HuH-7 (cell line): ENCODE data around the gene ZFYVE28.

Experiments used
- DNase-seq: peaks from one replicate; pipeline ENCODE4 v3.0.0; 2011; ENCODE audit warnings: low spot score

ZFYVE28 gene

GRCh38 chr4:2259036-2259540, 159.4 kb downstream of the ZFYVE28 start:
- no peak for DNase-seq

- no peak for DNase-seq
Measured at GRCh38 chr4:2258091-2259035, 160.1 kb downstream of the ZFYVE28 start.

GRCh38 chr4:2257361-2258081, 160.9 kb downstream of the ZFYVE28 start:
- DNase-seq, result no peak

- DNase-seq, result no peak
Measured at GRCh38 chr4:2256781-2257191, 161.7 kb downstream of the ZFYVE28 start.

- DNase-seq, result no peak
Measured at GRCh38 chr4:2256156-2256731, 162.2 kb downstream of the ZFYVE28 start.

- DNase-seq, result no peak
Measured at GRCh38 chr4:2255501-2256155, 162.8 kb downstream of the ZFYVE28 start.

- no peak for DNase-seq
Measured at GRCh38 chr4:2254665-2255500, 163.6 kb downstream of the ZFYVE28 start.

- DNase-seq, result no peak
Measured at GRCh38 chr4:2253160-2254084, 165.0 kb downstream of the ZFYVE28 start.

- no peak for DNase-seq
Measured at GRCh38 chr4:2252530-2253091, 165.8 kb downstream of the ZFYVE28 start.

GRCh38 chr4:2251795-2252529, 166.5 kb downstream of the ZFYVE28 start:
- DNase-seq, result no peak

- DNase-seq, result no peak
Measured at GRCh38 chr4:2251073-2251794, 167.2 kb downstream of the ZFYVE28 start.

GRCh38 chr4:2250357-2251072, 167.9 kb downstream of the ZFYVE28 start:
- no peak for DNase-seq

- peak; percentile 5 for DNase-seq
Measured at GRCh38 chr4:2249526-2250356, 168.7 kb downstream of the ZFYVE28 start.

GRCh38 chr4:2248821-2249261, 169.6 kb downstream of the ZFYVE28 start:
- DNase-seq, result peak; percentile 3

GRCh38 chr4:2248044-2248780, 170.2 kb downstream of the ZFYVE28 start:
- peak; percentile 3 for DNase-seq
